ENCODE results near the gene PLPPR4.

DNA sequence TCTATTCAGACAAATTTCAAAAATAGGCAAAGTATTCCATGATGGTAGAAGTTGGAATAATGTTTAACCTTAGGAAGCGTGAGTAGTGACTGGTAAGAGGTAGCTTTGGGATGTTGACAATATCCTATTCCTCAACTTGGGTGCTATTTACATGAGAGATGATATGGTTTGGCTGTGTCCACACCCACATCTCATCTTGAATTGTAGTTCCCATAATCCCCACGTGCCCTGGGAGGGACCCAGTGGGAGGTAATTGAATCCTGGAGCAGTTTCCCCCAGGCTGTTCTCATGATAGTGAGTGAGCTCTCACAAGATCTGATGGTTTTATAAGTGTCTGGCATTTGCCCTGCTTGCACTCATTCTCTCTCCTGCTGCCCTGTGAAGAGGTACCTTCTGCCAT, 67.3 kb downstream of the PLPPR4 start:
- no peak for TF ChIP-seq POLR2AphosphoS5 (IDR thresholded peaks at IDR 0.05; ENCODE audit: low read depth, low read length)
- no peak for TF ChIP-seq TAF1 (IDR thresholded peaks at IDR 0.05; ENCODE audit: borderline replicate concordance, insufficient read depth, low read length)
- no peak for TF ChIP-seq SIN3A (IDR thresholded peaks at IDR 0.05; ENCODE audit: borderline replicate concordance, insufficient read depth, low read length)
- TF ChIP-seq, protein P1, sequence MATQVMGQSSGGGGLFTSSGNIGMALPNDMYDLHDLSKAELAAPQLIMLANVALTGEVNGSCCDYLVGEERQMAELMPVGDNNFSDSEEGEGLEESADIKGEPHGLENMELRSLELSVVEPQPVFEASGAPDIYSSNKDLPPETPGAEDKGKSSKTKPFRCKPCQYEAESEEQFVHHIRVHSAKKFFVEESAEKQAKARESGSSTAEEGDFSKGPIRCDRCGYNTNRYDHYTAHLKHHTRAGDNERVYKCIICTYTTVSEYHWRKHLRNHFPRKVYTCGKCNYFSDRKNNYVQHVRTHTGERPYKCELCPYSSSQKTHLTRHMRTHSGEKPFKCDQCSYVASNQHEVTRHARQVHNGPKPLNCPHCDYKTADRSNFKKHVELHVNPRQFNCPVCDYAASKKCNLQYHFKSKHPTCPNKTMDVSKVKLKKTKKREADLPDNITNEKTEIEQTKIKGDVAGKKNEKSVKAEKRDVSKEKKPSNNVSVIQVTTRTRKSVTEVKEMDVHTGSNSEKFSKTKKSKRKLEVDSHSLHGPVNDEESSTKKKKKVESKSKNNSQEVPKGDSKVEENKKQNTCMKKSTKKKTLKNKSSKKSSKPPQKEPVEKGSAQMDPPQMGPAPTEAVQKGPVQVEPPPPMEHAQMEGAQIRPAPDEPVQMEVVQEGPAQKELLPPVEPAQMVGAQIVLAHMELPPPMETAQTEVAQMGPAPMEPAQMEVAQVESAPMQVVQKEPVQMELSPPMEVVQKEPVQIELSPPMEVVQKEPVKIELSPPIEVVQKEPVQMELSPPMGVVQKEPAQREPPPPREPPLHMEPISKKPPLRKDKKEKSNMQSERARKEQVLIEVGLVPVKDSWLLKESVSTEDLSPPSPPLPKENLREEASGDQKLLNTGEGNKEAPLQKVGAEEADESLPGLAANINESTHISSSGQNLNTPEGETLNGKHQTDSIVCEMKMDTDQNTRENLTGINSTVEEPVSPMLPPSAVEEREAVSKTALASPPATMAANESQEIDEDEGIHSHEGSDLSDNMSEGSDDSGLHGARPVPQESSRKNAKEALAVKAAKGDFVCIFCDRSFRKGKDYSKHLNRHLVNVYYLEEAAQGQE (IDR thresholded peaks at IDR 0.05; ENCODE audit: insufficient read depth in 1 of 2, low read depth in 2 of 2, low read length in 2 of 2) = no peak
